Stimulated activated CD8-positive, alpha-beta memory T cell treated with anti-CD3 and anti-CD28 coated beads, Interleukin-7, amount 100 ng/mL, for 1 hour (primary cell): Measurements from ENCODE around the gene SEMA4D.

Experiments
- DNase-seq, 2 donors: peaks; one replicate each; pipeline ENCODE4 v3.0.0-alpha.2; 2020; ENCODE audit warnings: low read depth in 2 of 2

The SEMA4D gene

DNA sequence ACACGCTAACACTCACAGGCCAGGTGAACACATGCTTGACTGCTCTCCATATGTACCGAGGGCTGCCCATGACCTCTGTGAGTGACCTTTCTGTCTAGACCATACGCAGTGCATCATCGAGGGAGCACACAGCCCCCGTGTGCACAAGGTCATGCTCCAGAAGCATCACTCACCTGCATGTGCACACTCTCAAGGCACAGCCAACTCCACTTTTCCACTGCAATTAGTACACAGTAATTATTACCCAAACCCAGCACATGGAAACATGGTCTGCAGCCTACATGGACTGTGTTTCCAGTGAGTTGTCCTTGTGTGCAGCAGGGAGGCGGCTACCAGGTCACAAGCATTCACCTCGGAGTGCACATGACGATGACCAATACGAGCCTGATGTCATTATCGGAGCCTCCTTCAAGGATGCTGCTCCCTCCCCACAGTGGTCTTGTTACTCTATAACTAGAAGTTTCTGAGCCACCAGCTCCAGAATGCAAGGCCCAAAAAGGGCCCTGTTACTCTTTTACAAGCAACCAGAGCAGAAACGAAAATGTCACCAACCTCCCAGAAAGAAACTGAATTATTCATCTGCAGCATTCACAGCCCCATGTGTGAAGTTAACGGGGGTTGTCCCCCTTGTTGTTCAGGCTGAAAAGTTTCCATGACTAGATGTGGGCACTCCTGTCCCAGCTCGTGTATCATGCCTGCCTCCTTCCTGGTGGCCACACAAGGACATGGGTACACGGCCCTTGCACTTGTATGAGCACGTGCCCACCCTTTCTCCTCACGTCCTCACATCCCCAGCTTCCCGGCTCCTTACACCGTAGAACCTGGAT, 31.2 kb downstream of the SEMA4D start:
- no peak for DNase-seq

- DNase-seq, result no peak
Measured at GRCh38 chr9:89465726-89466308, 32.1 kb downstream of the SEMA4D start.

GRCh38 chr9:89465001-89465451, 32.9 kb downstream of the SEMA4D start:
- no peak for DNase-seq

DNA sequence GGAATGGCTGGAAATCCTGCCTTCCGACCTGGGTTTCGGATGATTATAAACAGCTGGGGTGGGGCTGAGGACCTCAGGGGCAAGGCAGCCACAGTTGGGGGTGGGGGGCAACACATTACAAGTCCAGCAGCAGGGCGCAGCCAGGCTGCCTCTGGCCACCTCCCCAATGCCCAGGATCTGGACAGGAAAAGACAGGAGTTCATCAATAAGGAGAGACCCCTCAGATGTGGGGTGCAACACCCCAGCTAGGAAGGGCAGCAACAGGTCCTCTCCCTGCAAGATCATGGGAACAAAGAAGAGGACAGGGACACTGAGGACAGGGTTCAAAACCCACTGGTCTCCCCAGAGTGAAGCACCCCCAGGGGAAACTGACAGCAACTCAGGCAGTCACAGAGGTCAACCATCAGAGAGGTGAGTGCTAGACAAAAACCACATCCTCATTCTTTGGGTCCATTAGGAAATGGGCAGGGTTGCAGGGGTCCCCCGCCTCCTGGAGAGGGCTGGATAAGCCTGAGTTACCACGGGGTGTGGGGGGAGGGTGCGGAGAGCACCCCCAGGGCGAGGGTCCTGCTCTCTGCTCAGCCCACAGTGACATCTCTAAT, 33.5 kb downstream of the SEMA4D start:
- no peak for DNase-seq

GRCh38 chr9:89462817-89463683, 34.9 kb downstream of the SEMA4D start:
- DNase-seq, result no peak

GRCh38 chr9:89462199-89462598, 35.7 kb downstream of the SEMA4D start:
- DNase-seq, result no peak

GRCh38 chr9:89461265-89461664, 36.6 kb downstream of the SEMA4D start:
- DNase-seq, result no peak

DNA sequence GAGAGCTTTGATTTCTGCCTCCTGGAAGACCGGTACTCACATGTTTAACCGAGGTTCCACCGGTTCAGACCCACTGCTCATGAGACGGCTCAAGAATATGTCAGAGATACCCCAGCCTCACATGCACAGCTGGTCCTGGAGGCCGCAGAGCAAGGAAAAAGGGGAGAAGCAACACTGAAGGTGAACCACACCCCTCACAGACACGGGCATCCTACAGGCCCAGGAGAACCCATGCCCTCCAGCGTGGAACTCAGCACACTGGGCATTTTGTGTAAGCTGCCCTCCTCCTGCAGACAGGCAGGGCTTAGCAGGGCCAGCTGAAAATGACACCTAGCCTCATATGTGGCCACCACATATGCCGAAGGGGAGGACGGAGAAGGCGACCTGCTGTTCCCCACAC, 37.4 kb downstream of the SEMA4D start:
- no peak for DNase-seq

- DNase-seq, result no peak
Measured at GRCh38 chr9:89458768-89459496, 39.0 kb downstream of the SEMA4D start.

- DNase-seq, result no peak
Measured at GRCh38 chr9:89457376-89457855, 40.5 kb downstream of the SEMA4D start.

DNA sequence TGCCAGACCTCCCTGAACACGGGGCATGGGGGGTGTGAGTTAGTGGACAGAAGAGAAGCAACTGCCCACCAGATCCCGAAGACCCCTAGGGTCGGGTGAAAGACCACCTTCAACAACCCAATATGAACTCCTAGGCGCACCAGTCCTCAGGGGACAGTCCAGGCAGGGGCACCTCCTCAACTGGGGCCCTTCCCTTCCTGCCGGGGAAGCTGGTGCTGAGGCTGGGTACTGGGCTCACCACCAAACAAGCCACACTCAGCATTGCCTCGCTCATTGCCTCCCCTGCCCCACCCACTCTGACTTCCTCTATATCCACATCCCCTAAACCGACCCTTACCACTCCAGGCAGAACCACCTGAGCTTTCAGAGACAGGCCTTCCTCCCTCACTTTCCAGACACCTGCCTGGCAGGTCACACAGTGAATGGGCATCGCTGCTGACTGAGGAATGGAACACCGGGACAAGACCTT, 42.5 kb downstream of the SEMA4D start:
- no peak for DNase-seq

GRCh38 chr9:89454498-89455355, 43.2 kb downstream of the SEMA4D start:
- no peak for DNase-seq

- DNase-seq, result no peak
Measured at GRCh38 chr9:89453452-89453851, 44.5 kb downstream of the SEMA4D start.

DNA sequence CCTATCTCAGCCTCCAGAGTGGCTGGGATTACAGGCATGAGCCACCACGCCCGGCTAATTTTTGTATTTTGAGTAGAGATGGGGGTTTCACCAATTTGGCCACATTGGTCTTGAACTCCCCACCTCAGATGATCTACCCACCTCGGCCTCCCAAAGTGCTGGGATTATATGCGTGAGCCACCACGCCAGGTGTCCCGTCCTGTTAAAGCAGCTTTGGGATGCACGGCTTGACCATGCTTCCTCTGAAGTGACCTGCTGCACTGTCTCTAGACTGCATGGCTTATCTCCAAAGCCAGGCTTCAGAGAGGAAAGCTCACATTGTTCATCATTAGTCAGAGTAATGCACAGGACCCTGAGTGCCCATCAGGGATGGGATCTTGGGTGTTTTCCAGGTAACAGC, 45.4 kb downstream of the SEMA4D start:
- no peak for DNase-seq

DNA sequence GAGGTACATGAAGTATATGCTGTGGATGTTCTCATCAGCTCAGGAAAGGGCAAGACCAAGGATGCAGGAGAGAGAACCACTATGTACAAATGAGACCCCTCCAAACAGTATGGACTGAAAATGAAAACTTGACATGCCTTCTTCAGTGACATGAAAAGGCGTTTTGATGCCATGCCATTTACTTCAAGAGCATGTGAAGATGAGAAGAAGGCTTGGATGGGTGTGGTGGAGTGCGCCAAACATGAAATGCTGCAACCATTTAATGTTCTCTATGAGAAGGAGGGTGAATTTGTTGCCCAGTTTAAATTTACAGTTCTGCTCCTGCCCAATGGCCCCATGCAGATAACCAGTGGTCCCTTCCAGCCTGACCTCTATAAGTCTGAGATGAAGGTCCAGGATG, 47.7 kb downstream of the SEMA4D start:
- DNase-seq, result no peak

- no peak for DNase-seq
Measured at GRCh38 chr9:89449261-89449671, 48.6 kb downstream of the SEMA4D start.

DNA sequence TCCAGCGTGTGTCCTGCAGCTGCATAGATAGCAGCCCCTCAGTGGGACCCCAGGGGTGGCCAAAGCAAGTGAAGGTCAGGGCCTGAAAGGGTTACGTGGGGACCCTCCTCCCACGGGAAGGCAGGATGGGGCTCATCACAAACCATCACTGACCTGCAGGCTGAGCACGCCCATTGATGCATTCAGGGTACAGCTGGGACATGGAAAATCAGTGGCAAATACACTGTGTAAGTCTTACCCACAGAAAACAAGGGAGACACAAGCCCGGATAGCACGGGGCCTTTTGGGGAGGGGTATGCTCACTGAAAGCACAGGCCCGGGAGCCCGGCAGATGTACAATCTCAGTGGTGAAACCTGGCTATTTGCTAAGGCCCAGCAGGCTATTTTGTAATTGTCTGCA, 49.1 kb downstream of the SEMA4D start:
- DNase-seq, result no peak

GRCh38 chr9:89448381-89448780, 49.5 kb downstream of the SEMA4D start:
- no peak for DNase-seq

DNA sequence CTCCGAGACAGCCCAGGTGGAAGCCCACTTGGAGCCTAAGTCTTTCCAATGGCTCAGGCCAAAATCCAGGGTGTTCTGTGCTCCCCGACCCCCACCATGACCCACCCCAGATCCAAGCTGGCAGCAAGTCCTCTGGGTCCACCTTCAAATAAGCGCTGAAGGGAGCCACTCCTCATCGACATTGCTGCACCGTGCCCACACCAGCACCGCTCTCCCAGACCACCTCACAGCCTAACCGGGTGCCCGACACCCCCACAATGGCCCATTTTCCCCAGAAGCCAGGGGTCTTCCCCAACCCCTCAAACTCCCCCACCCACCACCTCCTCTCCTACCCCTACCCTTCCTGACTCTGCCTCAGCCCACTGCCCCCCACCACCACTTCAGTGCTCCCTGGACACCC, 50.5 kb downstream of the SEMA4D start:
- no peak for DNase-seq

DNA sequence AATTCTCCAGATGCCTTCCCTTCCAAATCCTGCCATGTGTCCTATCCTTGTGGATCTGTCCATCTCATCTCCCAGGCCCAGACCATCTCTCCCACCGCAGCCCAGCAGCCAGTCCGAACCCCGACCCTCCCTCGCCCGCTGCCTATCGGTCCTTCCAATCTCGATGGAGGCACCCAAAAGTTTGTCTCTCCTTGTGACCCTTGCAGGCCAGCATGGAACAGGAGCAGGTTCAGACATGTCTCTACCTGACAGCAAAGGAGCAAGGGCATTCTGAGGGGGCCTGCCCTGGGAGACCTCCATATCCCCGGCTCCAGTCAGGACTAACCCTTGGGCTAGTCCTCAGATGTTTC, 51.0 kb downstream of the SEMA4D start:
- DNase-seq, result no peak
